Ectodermal cell (in vitro differentiated cells): Measurements from ENCODE around the gene ABI3BP.
"Not testable (repeated sequence)": the region's sequence is repeated elsewhere in the genome, so short reads cannot be mapped to it uniquely, and the experiment has no call there.

ENCODE experiments used
- H3K27ac ChIP-seq: 2 replicates; pipeline ENCODE4 v1.7.0; 2013; ENCODE audit warnings: mild to moderate bottlenecking, low read depth, low read length; ENCODE audit not compliant: insufficient read depth, poor library complexity, severe bottlenecking
- H3K27me3 ChIP-seq: 2 replicates; pipeline ENCODE4 v1.7.0; 2013; ENCODE audit warnings: mild to moderate bottlenecking, low read length; ENCODE audit not compliant: insufficient read depth, control insufficient read depth, poor library complexity, severe bottlenecking
- H3K36me3 ChIP-seq: one replicate; pipeline ENCODE4 v1.7.0; 2013; ENCODE audit warnings: low read length; ENCODE audit not compliant: control insufficient read depth, insufficient read depth
- H3K4me1 ChIP-seq: one replicate; pipeline ENCODE4 v1.7.0; 2013; ENCODE audit warnings: low read length; ENCODE audit not compliant: control insufficient read depth, insufficient read depth
- H3K4me3 ChIP-seq: 2 replicates; pipeline ENCODE4 v1.7.0; 2013; ENCODE audit warnings: low read depth, low read length, control low read depth; ENCODE audit not compliant: insufficient read depth
- H3K9me3 ChIP-seq: 2 replicates; pipeline ENCODE4 v1.7.0; 2013; ENCODE audit warnings: mild to moderate bottlenecking, low read length, moderate library complexity; ENCODE audit not compliant: control insufficient read depth
- WGBS, 2 experiments: methylation state at CpG; one replicate each; pipeline ENCODE4 v1.1.7; 2013; ENCODE audit warnings: missing lambda C conversion rate in 2 of 2; 5-methylcytosine and 5-hydroxymethylcytosine counted together

Gene ABI3BP

GRCh38 chr3:100954199-100954935, 38.9 kb downstream of the ABI3BP start:
- Histone ChIP-seq H3K27ac (no peak overlapping the region), H3K4me3 (no peak overlapping the region), H3K36me3 (no peaks in the 10 kb centered on the region), H3K9me3 (no peaks in the 10 kb centered on the region), H3K4me1 (no peaks in the 10 kb centered on the region), H3K27me3 (no peaks in the 10 kb centered on the region)
- WGBS, 2 experiments, result 91% methylated on average over 2 to 3 of the region's 3 CpGs

- no peaks in the 10 kb centered on the region for H3K9me3 ChIP-seq
- no peaks in the 10 kb centered on the region for H3K4me1 ChIP-seq
- 90 to 95% methylated on average over 2 to 4 of the region's 4 CpGs for WGBS, 2 experiments
- no peak overlapping the region for H3K4me3 ChIP-seq
- no peaks in the 10 kb centered on the region for H3K27me3 ChIP-seq
- no peak overlapping the region for H3K27ac ChIP-seq
- no peaks in the 10 kb centered on the region for H3K36me3 ChIP-seq
Observed at GRCh38 chr3:100953103-100953502, 40.1 kb downstream of the ABI3BP start.

- WGBS, 2 experiments, result 97 to 98% methylated on average over 3 of the region's 3 CpGs
- H3K9me3 ChIP-seq, result no peaks in the 10 kb centered on the region
- H3K27ac ChIP-seq, result no peak overlapping the region
- H3K4me1 ChIP-seq, result no peaks in the 10 kb centered on the region
- H3K27me3 ChIP-seq, result no peaks in the 10 kb centered on the region
- no peaks in the 10 kb centered on the region for H3K36me3 ChIP-seq
- H3K4me3 ChIP-seq, result no peak overlapping the region
Observed at GRCh38 chr3:100947119-100947518, 46.1 kb downstream of the ABI3BP start.

GRCh38 chr3:100946096-100946495, 47.1 kb downstream of the ABI3BP start:
- WGBS, 2 experiments, result 86 to 91% methylated on average over 2 of the region's 2 CpGs
- not testable (repeated sequence) for H3K4me1 ChIP-seq, H3K4me3 ChIP-seq, H3K27me3 ChIP-seq, H3K27ac ChIP-seq, H3K9me3 ChIP-seq, H3K36me3 ChIP-seq

- H3K4me1 ChIP-seq, result no peaks in the 10 kb centered on the region
- 93 to 95% methylated on average over 2 of the region's 2 CpGs for WGBS, 2 experiments
- no peaks in the 10 kb centered on the region for H3K27me3 ChIP-seq
- H3K27ac ChIP-seq, result no peak overlapping the region
- H3K9me3 ChIP-seq, result no peaks in the 10 kb centered on the region
- H3K4me3 ChIP-seq, result no peak overlapping the region
- no peaks in the 10 kb centered on the region for H3K36me3 ChIP-seq
Observed at GRCh38 chr3:100941451-100941850, 51.8 kb downstream of the ABI3BP start.

GRCh38 chr3:100941041-100941440, 52.2 kb downstream of the ABI3BP start:
- 93 to 95% methylated on average over 2 of the region's 2 CpGs for WGBS, 2 experiments

GRCh38 chr3:100936931-100937330, 56.3 kb downstream of the ABI3BP start:
- WGBS, 2 experiments, result 92 to 100% methylated on average over 1 of the region's 1 CpG
- H3K27me3 ChIP-seq, result no peaks in the 10 kb centered on the region
- no peak overlapping the region for H3K27ac ChIP-seq
- no peaks in the 10 kb centered on the region for H3K4me1 ChIP-seq
- H3K9me3 ChIP-seq, result no peaks in the 10 kb centered on the region
- H3K36me3 ChIP-seq, result no peaks in the 10 kb centered on the region
- H3K4me3 ChIP-seq, result no peak overlapping the region

More at GRCh38 chr3:100941041-100941440, 52.2 kb downstream of the ABI3BP start:
- Histone ChIP-seq H3K27me3 (no peaks in the 10 kb centered on the region), H3K4me3 (no peak overlapping the region), H3K4me1 (no peaks in the 10 kb centered on the region), H3K27ac (no peak overlapping the region), H3K9me3 (no peaks in the 10 kb centered on the region), H3K36me3 (no peaks in the 10 kb centered on the region)

GRCh38 chr3:100932491-100932890, 60.7 kb downstream of the ABI3BP start:
- no peak overlapping the region for H3K27ac ChIP-seq
- no peaks in the 10 kb centered on the region for H3K4me1 ChIP-seq
- H3K4me3 ChIP-seq, result no peak overlapping the region
- no peaks in the 10 kb centered on the region for H3K9me3 ChIP-seq
- H3K27me3 ChIP-seq, result no peaks in the 10 kb centered on the region
- 80 to 82% methylated on average over 3 to 4 of the region's 4 CpGs for WGBS, 2 experiments
- no peaks in the 10 kb centered on the region for H3K36me3 ChIP-seq

GRCh38 chr3:100928638-100929428, 64.4 kb downstream of the ABI3BP start:
- 92 to 93% methylated on average over 6 of the region's 6 CpGs for WGBS, 2 experiments
- no peaks in the 10 kb centered on the region for H3K4me1 ChIP-seq
- H3K27me3 ChIP-seq, result no peaks in the 10 kb centered on the region
- no peak overlapping the region for H3K4me3 ChIP-seq
- H3K27ac ChIP-seq, result no peak overlapping the region
- no peaks in the 10 kb centered on the region for H3K36me3 ChIP-seq
- H3K9me3 ChIP-seq, result no peaks in the 10 kb centered on the region

GRCh38 chr3:100927775-100928174, 65.4 kb downstream of the ABI3BP start:
- no peaks in the 10 kb centered on the region for H3K27me3 ChIP-seq
- H3K9me3 ChIP-seq, result no peaks in the 10 kb centered on the region
- no peak overlapping the region for H3K4me3 ChIP-seq
- no peaks in the 10 kb centered on the region for H3K4me1 ChIP-seq
- H3K36me3 ChIP-seq, result no peaks in the 10 kb centered on the region
- H3K27ac ChIP-seq, result no peak overlapping the region
